ENCODE data around the gene SCFD2. TPM values are rescaled to one million over a fixed set of nuclear protein-coding genes. Genes with fewer than 3 reads are reported as not detected.

SCFD2 gene
- total and polyA plus RNA-seq, 5 donors from 2014 or later, result 15.0 to 23.9 (median 16.3) TPM

GRCh38 chr4:53022513-53023100 lies 343.3 kb downstream of the SCFD2 start:
- Mint-ChIP-seq H3K4me1 (peaks cover 0 to 7% (median 1%) of the 10 kb centered on the region in 4 donors), H3K36me3 (peaks cover 7% of the 10 kb centered on the region)

GRCh38 chr4:53021754-53022512 lies 343.9 kb downstream of the SCFD2 start:
- DNase-seq, result no peak
- Mint-ChIP-seq H3K27ac (no peak overlapping the region), H3K4me1 (peaks cover 0 to 7% (median 1%) of the 10 kb centered on the region in 4 donors), H3K9me3 (peaks cover 0 to 4% (median 0%) of the 10 kb centered on the region in 7 donors), H3K27me3 (no peaks in the 10 kb centered on the region), H3K4me3 (no peak overlapping the region), H3K36me3 (peaks cover 7% of the 10 kb centered on the region)
- H3K4me3 ChIP-seq (ENCODE audit: low read depth, low read length), result no peak overlapping the region
- H3K36me3 ChIP-seq (ENCODE audit: control insufficient read depth, insufficient read depth, low read length), result no peaks in the 10 kb centered on the region
- no peaks in the 10 kb centered on the region for H3K9me3 ChIP-seq (ENCODE audit: control insufficient read depth in 2 of 2, low read length in 2 of 2)
- no peaks in the 10 kb centered on the region for H3K27me3 ChIP-seq (ENCODE audit: control insufficient read depth, insufficient read depth, low read length)
- H3K4me1 ChIP-seq (ENCODE audit: control insufficient read depth, insufficient read depth, low read length, poor library complexity, severe bottlenecking), result no peaks in the 10 kb centered on the region
- H3K27ac ChIP-seq (ENCODE audit: insufficient read depth, low read length, poor library complexity, severe bottlenecking), result no peak overlapping the region
- ATAC-seq (ENCODE audit: low read depth in 2 of 2), result no peak

More at GRCh38 chr4:53022513-53023100, 343.3 kb downstream of the SCFD2 start:
- no peaks in the 10 kb centered on the region for H3K27me3 Mint-ChIP-seq
- no peak overlapping the region for H3K27ac Mint-ChIP-seq
- no peak for ATAC-seq (ENCODE audit: low read depth in 2 of 2)
- Histone ChIP-seq H3K4me3 (ENCODE audit: low read depth, low read length) (no peak overlapping the region), H3K36me3 (ENCODE audit: control insufficient read depth, insufficient read depth, low read length) (no peaks in the 10 kb centered on the region), H3K4me1 (ENCODE audit: control insufficient read depth, insufficient read depth, low read length, poor library complexity, severe bottlenecking) (no peaks in the 10 kb centered on the region), H3K27me3 (ENCODE audit: control insufficient read depth, insufficient read depth, low read length) (no peaks in the 10 kb centered on the region), H3K27ac (ENCODE audit: insufficient read depth, low read length, poor library complexity, severe bottlenecking) (no peak overlapping the region), H3K9me3 (ENCODE audit: control insufficient read depth in 2 of 2, low read length in 2 of 2) (no peaks in the 10 kb centered on the region)
- peaks cover 0 to 4% (median 0%) of the 10 kb centered on the region in 7 donors for H3K9me3 Mint-ChIP-seq
- DNase-seq, result no peak
- H3K4me3 Mint-ChIP-seq, result no peak overlapping the region

GRCh38 chr4:53019485-53020382 lies 346.1 kb downstream of the SCFD2 start:
- Mint-ChIP-seq H3K27me3 (no peaks in the 10 kb centered on the region), H3K4me3 (no peak overlapping the region), H3K27ac (no peak overlapping the region), H3K36me3 (peaks cover 3% of the 10 kb centered on the region), H3K4me1 (peaks cover 0 to 7% (median 1%) of the 10 kb centered on the region in 4 donors), H3K9me3 (peaks cover 0 to 4% (median 0%) of the 10 kb centered on the region in 7 donors)
- Histone ChIP-seq H3K4me3 (ENCODE audit: low read depth, low read length) (no peak overlapping the region), H3K9me3 (ENCODE audit: control insufficient read depth in 2 of 2, low read length in 2 of 2) (no peaks in the 10 kb centered on the region), H3K36me3 (ENCODE audit: control insufficient read depth, insufficient read depth, low read length) (no peaks in the 10 kb centered on the region), H3K27me3 (ENCODE audit: control insufficient read depth, insufficient read depth, low read length) (no peaks in the 10 kb centered on the region), H3K4me1 (ENCODE audit: control insufficient read depth, insufficient read depth, low read length, poor library complexity, severe bottlenecking) (no peaks in the 10 kb centered on the region), H3K27ac (ENCODE audit: insufficient read depth, low read length, poor library complexity, severe bottlenecking) (no peak overlapping the region)
- ATAC-seq (ENCODE audit: low read depth in 2 of 2) (no peak), DNase-seq (no peak)

- no peaks in the 10 kb centered on the region for H3K27me3 ChIP-seq (ENCODE audit: control insufficient read depth, insufficient read depth, low read length)
- H3K4me1 ChIP-seq (ENCODE audit: control insufficient read depth, insufficient read depth, low read length, poor library complexity, severe bottlenecking), result no peaks in the 10 kb centered on the region
- Mint-ChIP-seq H3K4me1 (peaks cover 0 to 9% (median 4%) of the 10 kb centered on the region in 4 donors), H3K36me3 (peaks cover 11% of the 10 kb centered on the region), H3K27me3 (no peaks in the 10 kb centered on the region), H3K4me3 (no peak overlapping the region), H3K27ac (no peak overlapping the region), H3K9me3 (peaks cover 0 to 4% (median 0%) of the 10 kb centered on the region in 7 donors)
- no peak overlapping the region for H3K4me3 ChIP-seq (ENCODE audit: low read depth, low read length)
- ATAC-seq (ENCODE audit: low read depth in 2 of 2), result no peak
- no peaks in the 10 kb centered on the region for H3K36me3 ChIP-seq (ENCODE audit: control insufficient read depth, insufficient read depth, low read length)
- no peak for DNase-seq
- no peaks in the 10 kb centered on the region for H3K9me3 ChIP-seq (ENCODE audit: control insufficient read depth in 2 of 2, low read length in 2 of 2)
- no peak overlapping the region for H3K27ac ChIP-seq (ENCODE audit: insufficient read depth, low read length, poor library complexity, severe bottlenecking)
These were observed 347.4 kb downstream of the SCFD2 start for GRCh38 chr4:53018471-53018870.

GRCh38 chr4:53016099-53016820 lies 349.6 kb downstream of the SCFD2 start:
- Mint-ChIP-seq H3K4me1 (peaks cover 0 to 31% (median 21%) of the 10 kb centered on the region in 4 donors), H3K36me3 (peaks cover 14% of the 10 kb centered on the region), H3K4me3 (no peak overlapping the region), H3K9me3 (peaks cover 0 to 2% (median 0%) of the 10 kb centered on the region in 7 donors), H3K27ac (no peak overlapping the region), H3K27me3 (no peaks in the 10 kb centered on the region)
- no peak for ATAC-seq (ENCODE audit: low read depth in 2 of 2)
- no peak overlapping the region for H3K27ac ChIP-seq (ENCODE audit: insufficient read depth, low read length, poor library complexity, severe bottlenecking)
- H3K4me1 ChIP-seq (ENCODE audit: control insufficient read depth, insufficient read depth, low read length, poor library complexity, severe bottlenecking), result peaks cover 8% of the 10 kb centered on the region
- no peaks in the 10 kb centered on the region for H3K27me3 ChIP-seq (ENCODE audit: control insufficient read depth, insufficient read depth, low read length)
- H3K9me3 ChIP-seq (ENCODE audit: control insufficient read depth in 2 of 2, low read length in 2 of 2), result no peaks in the 10 kb centered on the region
- DNase-seq, result no peak
- no peaks in the 10 kb centered on the region for H3K36me3 ChIP-seq (ENCODE audit: control insufficient read depth, insufficient read depth, low read length)
- H3K4me3 ChIP-seq (ENCODE audit: low read depth, low read length), result no peak overlapping the region

- H3K4me3 ChIP-seq (ENCODE audit: low read depth, low read length), result no peak overlapping the region
- H3K4me1 ChIP-seq (ENCODE audit: control insufficient read depth, insufficient read depth, low read length, poor library complexity, severe bottlenecking), result peaks cover 8% of the 10 kb centered on the region
- no peaks in the 10 kb centered on the region for H3K27me3 ChIP-seq (ENCODE audit: control insufficient read depth, insufficient read depth, low read length)
- no peaks in the 10 kb centered on the region for H3K36me3 ChIP-seq (ENCODE audit: control insufficient read depth, insufficient read depth, low read length)
- ATAC-seq (ENCODE audit: low read depth in 2 of 2) (no peak), DNase-seq (no peak)
- H3K4me1 Mint-ChIP-seq, result peaks cover 0 to 34% (median 23%) of the 10 kb centered on the region in 4 donors
- no peak overlapping the region for H3K4me3 Mint-ChIP-seq
- H3K27ac Mint-ChIP-seq, result no peak overlapping the region
- no peaks in the 10 kb centered on the region for H3K9me3 ChIP-seq (ENCODE audit: control insufficient read depth in 2 of 2, low read length in 2 of 2)
- peaks cover 0 to 2% (median 0%) of the 10 kb centered on the region in 7 donors for H3K9me3 Mint-ChIP-seq
- no peaks in the 10 kb centered on the region for H3K27me3 Mint-ChIP-seq
- H3K36me3 Mint-ChIP-seq, result peaks cover 13% of the 10 kb centered on the region
- no peak overlapping the region for H3K27ac ChIP-seq (ENCODE audit: insufficient read depth, low read length, poor library complexity, severe bottlenecking)
These were observed 350.2 kb downstream of the SCFD2 start for GRCh38 chr4:53015681-53016080.

- Histone ChIP-seq H3K27ac (ENCODE audit: insufficient read depth, low read length, poor library complexity, severe bottlenecking) (no peak overlapping the region), H3K4me3 (ENCODE audit: low read depth, low read length) (no peak overlapping the region), H3K27me3 (ENCODE audit: control insufficient read depth, insufficient read depth, low read length) (no peaks in the 10 kb centered on the region), H3K4me1 (ENCODE audit: control insufficient read depth, insufficient read depth, low read length, poor library complexity, severe bottlenecking) (peaks cover 8% of the 10 kb centered on the region), H3K9me3 (ENCODE audit: control insufficient read depth in 2 of 2, low read length in 2 of 2) (no peaks in the 10 kb centered on the region), H3K36me3 (ENCODE audit: control insufficient read depth, insufficient read depth, low read length) (no peaks in the 10 kb centered on the region)
- Mint-ChIP-seq H3K27ac (peak overlapping the region in 1 of 3 donors; percentile 52), H3K9me3 (no peaks in the 10 kb centered on the region), H3K27me3 (no peaks in the 10 kb centered on the region), H3K36me3 (peaks cover 16% of the 10 kb centered on the region), H3K4me3 (no peak overlapping the region), H3K4me1 (peaks cover 0 to 37% (median 24%) of the 10 kb centered on the region in 4 donors)
- DNase-seq (no peak), ATAC-seq (ENCODE audit: low read depth in 2 of 2) (no peak)
These were observed 351.0 kb downstream of the SCFD2 start for GRCh38 chr4:53014881-53015280.

All from CD4-positive, CD25-positive, alpha-beta regulatory T cell (primary cell).